HepG2 (cell line): ENCODE measurements around the gene RPAP3. TPM values are rescaled to one million over a fixed set of nuclear protein-coding genes. Genes with fewer than 3 reads are reported as not detected.

Experiments
- ATAC-seq: fragments of 200-7000 bp; cut with Tn5 transposase; 3 replicates; pipeline ENCODE4 v1.9.1; 2020; ENCODE audit warnings: mild to moderate bottlenecking, moderate library complexity
- BruUV-seq: library from RNA; stranded (reverse); fragments of 400-500 nt; replicated peaks from 2 replicates; lab custom pipeline; 2021; lab: Mats Ljungman, UMichigan
- CTCF ChIA-PET: fragments of 300-600 bp; formaldehyde crosslinking; extraction: SDS; loops from one replicate; lab custom pipeline; 2021; ENCODE audit warnings: low total read pairs, inconsistent platforms, low intra/inter-chr PET ratio; lab: Yijun Ruan, JAX
- POLR2A ChIA-PET: fragments of 350-600 bp; sonication (Branson Sonifier 250); formaldehyde crosslinking; loops from one replicate; lab custom pipeline; 2020; ENCODE audit warnings: antibody characterized with exemption, inconsistent platforms; lab: Yijun Ruan, JAX
- DNase-seq: peaks from one replicate; pipeline ENCODE4 v3.0.0-alpha.2; 2015; ENCODE audit warnings: low spot score
- FAIRE-seq: peaks from 3 replicates; lab custom pipeline; 2011; peaks lifted over from hg19 to GRCh38; lab: Jason Lieb, UNC
- H2AFZ ChIP-seq: one replicate; pipeline ENCODE4 v1.6.1; 2011; ENCODE audit warnings: low read length, inconsistent platforms
- H3K27ac ChIP-seq: fragments of 300-600 bp; 3 replicates; pipeline ENCODE4 v1.8.0; 2011; ENCODE audit warnings: mixed run types, mild to moderate bottlenecking, mixed read lengths, low read length, inconsistent platforms; ENCODE audit not compliant: insufficient read depth; ENCODE audit errors: extremely low read length
- H3K27me3 ChIP-seq, 2 experiments: fragments of 200-600 bp in 1 of 2; 2 replicates in 1 of 2; 3 replicates in 1 of 2; pipeline versions ENCODE4 v1.6.0 to v1.8.0; 2011; ENCODE audit warnings: low read length in 2 of 2, mild to moderate bottlenecking in 2 of 2, moderate library complexity in 2 of 2, inconsistent platforms in 1 of 2; ENCODE audit not compliant: insufficient read depth in 2 of 2, control insufficient read depth in 1 of 2
- H3K36me3 ChIP-seq, 2 experiments: fragments of 200-600 bp in 1 of 2; replicated peaks in 1 of 2; 2 replicates in 1 of 2; 3 replicates in 1 of 2; pipeline versions ENCODE4 v1.5.1 to v1.8.0; 2011; ENCODE audit warnings: low read length in 2 of 2, inconsistent platforms in 1 of 2; ENCODE audit not compliant: insufficient read depth in 2 of 2, control insufficient read depth in 1 of 2
- H3K4me1 ChIP-seq: 2 replicates; pipeline ENCODE4 v1.5.1; 2012; ENCODE audit warnings: low read length, inconsistent platforms; ENCODE audit not compliant: insufficient read depth
- H3K4me2 ChIP-seq: 2 replicates; pipeline ENCODE4 v1.6.0; 2011; ENCODE audit warnings: low read depth, low read length, inconsistent platforms
- H3K4me3 ChIP-seq, 3 experiments: fragments of 200-600 bp in 1 of 3; sonication (generic), shearing (Covaris generic) in 1 of 3; replicated peaks in 1 of 3; 2 replicates each; pipeline ENCODE4 v1.5.1; 2011 to 2016; ENCODE audit warnings: low read length in 3 of 3, inconsistent platforms in 2 of 3, low read depth in 2 of 3, mild to moderate bottlenecking in 2 of 3, control low read depth in 1 of 3, mixed read lengths in 1 of 3; ENCODE audit not compliant: insufficient read depth in 1 of 3
- H3K79me2 ChIP-seq: one replicate; pipeline ENCODE4 v1.6.1; 2011; ENCODE audit warnings: low read length, inconsistent platforms; ENCODE audit not compliant: insufficient read depth
- H3K9ac ChIP-seq: 2 replicates; pipeline ENCODE4 v1.6.0; 2011; ENCODE audit warnings: mild to moderate bottlenecking, low read depth, low read length, inconsistent platforms; ENCODE audit not compliant: insufficient read depth
- H3K9me3 ChIP-seq: 2 replicates; pipeline ENCODE4 v1.5.1; 2012; ENCODE audit warnings: mild to moderate bottlenecking, low read length
- H4K20me1 ChIP-seq: 2 replicates; pipeline ENCODE4 v1.6.0; 2011; ENCODE audit warnings: inconsistent platforms, mild to moderate bottlenecking, low read length, moderate library complexity; ENCODE audit not compliant: insufficient read depth
- CCAR2 ChIP-seq: fragments of 200-400 bp; formaldehyde crosslinking; optimal IDR thresholded peaks from 2 replicates; pipeline ENCODE3; 2018; ENCODE audit warnings: low read depth, mild to moderate bottlenecking, low read length, moderate library complexity
- CEBPB ChIP-seq: IDR thresholded peaks from 2 replicates; pipeline ENCODE4 v1.6.1; 2011; ENCODE audit warnings: low read depth, low read length, improper control_type of control experiment, borderline replicate concordance
- HES4 ChIP-seq: sonication (generic); formaldehyde crosslinking; IDR thresholded peaks from 2 replicates; pipeline ENCODE4 v1.9.0; 2021; ENCODE audit warnings: mild to moderate bottlenecking, missing genetic modification reagents, borderline replicate concordance
- PPARG ChIP-seq: conservative IDR thresholded peaks from 2 replicates; pipeline ENCODE4 v1.6.1; 2016; ENCODE audit warnings: missing biosample characterization, missing genetic modification reagents
- TCF12 ChIP-seq, 2 experiments: fragments of 450-650 bp in 1 of 2; sonication (generic) in 1 of 2; formaldehyde crosslinking in 1 of 2; IDR thresholded peaks; 2 replicates each; pipeline versions ENCODE4 v1.6.1 to v1.8.0; 2017 to 2022; ENCODE audit warnings: antibody characterized with exemption in 1 of 2, mild to moderate bottlenecking in 1 of 2, missing genetic modification reagents in 1 of 2, moderate library complexity in 1 of 2
- ZFP41 ChIP-seq: sonication (generic); formaldehyde crosslinking; IDR thresholded peaks from 2 replicates; pipeline ENCODE4 v1.4.0; 2020; ENCODE audit warnings: mild to moderate bottlenecking, missing genetic modification reagents, borderline replicate concordance
- ZNF431 ChIP-seq: sonication (generic); formaldehyde crosslinking; IDR thresholded peaks from 2 replicates; pipeline ENCODE4 v1.9.0; 2022; ENCODE audit warnings: missing genetic modification reagents, low read depth, mild to moderate bottlenecking, borderline replicate concordance
- ZSCAN29 ChIP-seq: sonication (generic); formaldehyde crosslinking; conservative IDR thresholded peaks from 2 replicates; pipeline ENCODE4 v1.4.0; 2020; ENCODE audit warnings: mild to moderate bottlenecking, missing genetic modification reagents
- in situ Hi-C: cut with HindIII; loops from 2 replicates; pipeline ENCODE4 v1.10.0; 2017; ENCODE audit warnings: low pct_unique_long_range_greater_than_20kb; ENCODE audit not compliant: extremely low pct_ligation_motif_present
- intact Hi-C: fragments of 100-400 bp; cut with micrococcal nuclease; formaldehyde crosslinking; loops from one replicate; pipeline ENCODE4 v1.10.0; 2022; ENCODE audit not compliant: unreplicated experiment
- polyA plus RNA-seq, 8 experiments: library from polyadenylated mRNA; depleted of rRNA in 3 of 8; stranded (reverse) in 7 of 8; unstranded in 1 of 8; fragments of >200 nt; fragmentation: Illumina TruSeq in 4 of 8; extraction: Trizol in 4 of 8; gene quantifications; 2 replicates each; pipeline versions ENCODE4 v1.2.1 to v1.2.3, GENCODE V29; 2011 to 2016; ENCODE audit warnings: low read depth in 4 of 8, missing spikeins in 1 of 8, mixed read lengths in 1 of 8; ENCODE audit not compliant: insufficient read depth in 1 of 8
- total RNA-seq, 5 experiments: library from RNA; depleted of rRNA; stranded (reverse); fragments of >200 nt; fragmentation: Illumina TruSeq; extraction: Trizol; gene quantifications; 2 replicates each; pipeline ENCODE4 v1.2.3, GENCODE V29; 2016; ENCODE audit warnings: low read depth in 1 of 5
- TF ChIP-seq, protein P1 (sequence below): sonication (generic); formaldehyde crosslinking; IDR thresholded peaks from 2 replicates; pipeline ENCODE4 v1.4.0; 2020; ENCODE audit warnings: missing genetic modification reagents
- TF ChIP-seq, protein P2 (sequence below): IDR thresholded peaks from 2 replicates; pipeline ENCODE4 v1.6.1; 2016; ENCODE audit warnings: low read depth, borderline replicate concordance
- TF ChIP-seq, protein P3 (sequence below): sonication (generic); formaldehyde crosslinking; IDR thresholded peaks from 2 replicates; pipeline ENCODE4 v1.4.0; 2020; ENCODE audit warnings: missing genetic modification reagents; ENCODE audit errors: not compliant biosample characterization

RPAP3 gene
- total and polyA plus RNA-seq, 2 of the 13 experiments (the other 11 are each of a cell fraction or from before 2014, with no cell fraction given) = 8.8 to 32.8 TPM

DNA sequence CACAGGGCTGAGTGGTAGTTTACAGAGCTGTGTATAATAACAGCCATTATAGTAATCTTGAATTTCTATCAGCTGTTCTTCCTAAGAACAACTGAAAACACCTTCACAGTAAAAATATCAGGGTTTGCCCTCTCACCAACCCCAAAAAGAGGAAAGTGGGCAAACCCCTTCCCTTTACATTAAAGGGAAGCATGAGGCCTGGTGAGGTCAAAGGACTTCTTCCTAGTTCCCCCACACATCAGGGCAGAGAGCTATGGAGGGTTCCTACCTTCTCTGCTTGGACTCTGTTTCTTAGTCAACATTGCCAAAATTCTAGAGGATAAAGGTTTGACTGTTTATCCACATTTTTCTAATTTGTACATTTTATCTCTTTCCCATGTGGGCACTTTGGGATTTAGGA, 4.4 kb upstream of the RPAP3 start:
- intact Hi-C loops = no loop called here
- no peak overlapping the region for H3K9ac ChIP-seq
- H4K20me1 ChIP-seq = no peaks in the 10 kb centered on the region
- no peak overlapping the region for H3K27ac ChIP-seq
- H3K4me2 ChIP-seq = no peak overlapping the region
- no peak overlapping the region for H3K4me3 ChIP-seq
- H2AFZ ChIP-seq = no peak overlapping the region
- H3K4me1 ChIP-seq = peaks cover 17% of the 10 kb centered on the region
- no peaks in the 10 kb centered on the region for H3K36me3 ChIP-seq
- FAIRE-seq (no peak), DNase-seq (no peak), ATAC-seq (no peak)
- in situ Hi-C loops = loop anchor here (5.0 kb wide), 1 partner anchor 67 kb away; no protein-coding TSS in a partner anchor
- POLR2A ChIA-PET = no interaction called here
- no TSS peak for BruUV-seq
- H3K27me3 ChIP-seq = no peaks in the 10 kb centered on the region; a peak in 1 of 5 replicates
- CTCF ChIA-PET = no interaction called here
- H3K9me3 ChIP-seq = no peaks in the 10 kb centered on the region
- no peak for TF ChIP-seq TCF12 (IDR thresholded peaks at IDR 0.05)
- no peak for TF ChIP-seq TCF12 (CRISPR knock-in tag; IDR thresholded peaks at IDR 0.05)
- TF ChIP-seq, protein P1, sequence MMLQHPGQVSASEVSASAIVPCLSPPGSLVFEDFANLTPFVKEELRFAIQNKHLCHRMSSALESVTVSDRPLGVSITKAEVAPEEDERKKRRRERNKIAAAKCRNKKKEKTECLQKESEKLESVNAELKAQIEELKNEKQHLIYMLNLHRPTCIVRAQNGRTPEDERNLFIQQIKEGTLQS (CRISPR knock-in tag) = no peak
- TF ChIP-seq, protein P2, sequence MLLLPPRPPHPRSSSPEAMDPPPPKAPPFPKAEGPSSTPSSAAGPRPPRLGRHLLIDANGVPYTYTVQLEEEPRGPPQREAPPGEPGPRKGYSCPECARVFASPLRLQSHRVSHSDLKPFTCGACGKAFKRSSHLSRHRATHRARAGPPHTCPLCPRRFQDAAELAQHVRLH (CRISPR knock-in tag) = no peak
- TF ChIP-seq ZSCAN29 (CRISPR knock-in tag) = no peak
- TF ChIP-seq HES4 (CRISPR knock-in tag) = no peak
- TF ChIP-seq ZNF431 (CRISPR knock-in tag) = no peak
- TF ChIP-seq CEBPB = no peak
- no peak for TF ChIP-seq CCAR2
- TF ChIP-seq ZFP41 (CRISPR knock-in tag) = no peak
- TF ChIP-seq, protein P3, sequence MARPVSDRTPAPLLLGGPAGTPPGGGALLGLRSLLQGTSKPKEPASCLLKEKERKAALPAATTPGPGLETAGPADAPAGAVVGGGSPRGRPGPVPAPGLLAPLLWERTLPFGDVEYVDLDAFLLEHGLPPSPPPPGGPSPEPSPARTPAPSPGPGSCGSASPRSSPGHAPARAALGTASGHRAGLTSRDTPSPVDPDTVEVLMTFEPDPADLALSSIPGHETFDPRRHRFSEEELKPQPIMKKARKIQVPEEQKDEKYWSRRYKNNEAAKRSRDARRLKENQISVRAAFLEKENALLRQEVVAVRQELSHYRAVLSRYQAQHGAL (CRISPR knock-in tag) = no peak
- TF ChIP-seq PPARG (CRISPR knock-in tag) = no peak
- peaks cover 8% of the 10 kb centered on the region for H3K79me2 ChIP-seq
